Sigmoid colon (tissue), 7 donors: ENCODE results near the gene PI4KB. TPM values are rescaled to one million over a fixed set of nuclear protein-coding genes. Genes with fewer than 3 reads are reported as not detected.

Experiments used
- DNase-seq: peaks from one replicate; pipeline ENCODE4 v3.0.0-alpha.2; 2019
- H3K27ac ChIP-seq, 4 donors: fragments of 200-600 bp; sonication (generic); one replicate each; pipeline ENCODE4 v1.5.1; 2016 to 2019; ENCODE audit warnings: mild to moderate bottlenecking in 1 of 4
- H3K27me3 ChIP-seq, 3 donors: fragments of 200-600 bp; sonication (generic); one replicate each; pipeline ENCODE4 v1.5.1; 2019; ENCODE audit warnings: mild to moderate bottlenecking in 1 of 3
- H3K36me3 ChIP-seq, 4 donors: fragments of 200-600 bp; sonication (generic); one replicate each; pipeline ENCODE4 v1.5.1; 2016 to 2019
- H3K4me1 ChIP-seq, 4 donors: fragments of 200-600 bp; sonication (generic); one replicate each; pipeline ENCODE4 v1.5.1; 2017 to 2019
- H3K4me3 ChIP-seq, 4 donors: fragments of 200-600 bp; sonication (generic); one replicate each; pipeline ENCODE4 v1.5.1; 2017 to 2019; ENCODE audit warnings: mild to moderate bottlenecking in 2 of 4, moderate library complexity in 1 of 4
- H3K9me3 ChIP-seq, 4 donors: fragments of 200-600 bp in 3 of 4; sonication (generic) in 3 of 4; one replicate each; pipeline versions ENCODE4 v1.5.1 to v1.6.1; 2013 to 2019
- CTCF ChIP-seq, 4 experiments: fragments of 450-650 bp in 3 of 4; fragments of 200-600 bp in 1 of 4; IDR thresholded peaks; one replicate each; pipeline ENCODE4 v1.5.1; 2016 to 2019; ENCODE audit warnings: antibody characterized with exemption in 4 of 4, mild to moderate bottlenecking in 3 of 4, moderate library complexity in 2 of 4
- EP300 ChIP-seq, 4 donors: sonication (generic); formaldehyde crosslinking; IDR thresholded peaks; one replicate each; pipeline ENCODE4 v1.6.1; 2017; ENCODE audit warnings: antibody characterized with exemption in 4 of 4
- POLR2A ChIP-seq, 2 donors: fragments of 450-650 bp; IDR thresholded peaks; one replicate each; pipeline ENCODE4 v1.6.1; 2016; ENCODE audit warnings: antibody characterized with exemption in 2 of 2, mild to moderate bottlenecking in 2 of 2, moderate library complexity in 2 of 2
- POLR2AphosphoS5 ChIP-seq, 4 donors: sonication (generic); formaldehyde crosslinking; IDR thresholded peaks; one replicate each; pipeline ENCODE4 v1.6.1; 2017; ENCODE audit warnings: antibody characterized with exemption in 4 of 4
- WGBS, 2 donors: extraction: QIAGEN DNeasy Blood & Tissue Kit; methylation state at CpG; one replicate each; pipeline ENCODE4 v1.1.7; 2013; 5-methylcytosine and 5-hydroxymethylcytosine counted together
- intact Hi-C: fragments of 100-400 bp; cut with DNase I; formaldehyde crosslinking; loops from one replicate; pipeline ENCODE4 v1.15.1; 2023
- polyA plus RNA-seq, 3 donors: library from polyadenylated mRNA; stranded (reverse); fragments of 200-250 nt; gene quantifications; one replicate each; pipeline ENCODE4 v1.2.3, GENCODE V29; 2013
- small RNA-seq, 3 donors: library from RNA; depleted of rRNA; stranded (forward); fragments of <200 nt; gene quantifications; one replicate each; pipeline ENCODE3, GENCODE V24; 2016
- total RNA-seq, 4 donors: library from RNA; depleted of rRNA; stranded (reverse); fragments of >200 nt; gene quantifications; one replicate each; pipeline ENCODE4 v1.1.0, GENCODE V29; 2016
- donor health status: healthy with polysubstance abuse.
- donor health status: Bipolar disorder and iron deficiency.
- donor health status: healthy.

The PI4KB gene
- total and polyA plus RNA-seq, 7 donors: 25.2 to 75.2 (median 57.6) TPM

DNA sequence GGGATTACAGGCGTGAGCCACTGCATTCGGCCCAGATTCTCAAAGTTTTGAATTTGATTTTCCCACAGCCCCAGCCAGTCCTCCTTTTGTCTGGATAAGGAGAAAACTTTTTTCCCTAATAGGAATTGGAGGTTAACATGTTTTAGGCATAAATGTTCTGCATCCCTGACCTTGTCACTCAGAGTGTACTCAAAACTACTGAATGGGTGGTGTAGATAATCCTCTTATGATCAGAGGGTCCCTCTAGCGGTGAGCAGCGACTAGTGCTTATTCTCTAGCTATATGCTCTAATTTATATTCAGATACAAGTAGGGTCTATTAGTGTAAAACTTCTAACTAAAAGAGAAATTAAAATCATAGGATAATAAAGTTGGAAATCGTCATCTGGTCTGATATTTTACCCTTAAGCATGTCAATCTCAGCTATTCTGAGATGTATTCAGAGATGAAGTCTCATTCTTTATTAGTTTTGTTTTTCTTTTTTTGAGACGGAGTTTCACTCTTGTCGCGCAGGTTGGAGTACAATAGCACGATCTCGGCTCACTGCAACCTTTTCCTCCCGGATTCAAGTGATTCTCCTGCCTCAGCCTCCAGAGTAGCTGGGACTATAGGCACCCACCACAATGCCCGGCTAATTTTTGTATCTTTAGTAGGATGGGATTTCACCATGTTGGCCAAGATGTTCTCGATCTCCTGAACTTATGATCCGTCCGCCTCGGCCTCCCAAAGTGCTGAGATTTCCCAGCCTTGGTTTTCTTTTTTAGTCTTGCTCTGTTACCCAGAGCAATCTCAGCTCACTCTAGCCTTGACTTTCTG is 75.4 kb downstream of the PI4KB start:
- TF ChIP-seq EP300 (IDR thresholded peaks at IDR 0.05) (no peak), POLR2A (IDR thresholded peaks at IDR 0.05) (no peak), CTCF (IDR thresholded peaks at IDR 0.05) (peak; percentile 49 to 84 (median 73))
- Histone ChIP-seq H3K9me3 (no peaks in the 10 kb centered on the region), H3K27ac (no peak overlapping the region), H3K4me3 (no peak overlapping the region), H3K4me1 (peaks cover 0 to 20% (median 16%) of the 10 kb centered on the region in 4 donors), H3K27me3 (no peaks in the 10 kb centered on the region), H3K36me3 (peaks cover 5 to 36% (median 27%) of the 10 kb centered on the region in 4 donors)
- DNase-seq: peak; percentile 77
- intact Hi-C loops: no loop called here
- WGBS, 2 donors: 59 to 67% methylated on average over 16 of the region's 16 CpGs

DNA sequence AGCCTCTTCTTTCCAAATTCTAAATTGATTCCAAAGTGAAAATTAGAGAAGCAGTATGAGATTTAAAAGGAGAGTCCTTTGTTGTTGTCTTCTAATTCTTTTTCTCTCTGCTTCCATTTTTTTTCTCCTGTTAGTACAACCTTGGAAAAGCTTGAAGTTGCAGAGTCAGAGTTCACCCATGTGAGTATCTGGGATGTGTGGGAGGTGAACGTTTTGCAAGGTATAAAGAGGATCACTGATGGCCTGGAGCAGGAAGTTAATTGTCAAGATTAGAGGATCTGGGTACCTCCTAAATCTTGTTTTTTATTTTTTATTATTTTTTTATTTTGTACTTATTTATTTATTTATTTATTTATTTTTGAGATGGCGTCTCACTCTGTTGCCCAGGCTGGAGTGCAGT is 80.4 kb downstream of the PI4KB start:
- WGBS, 2 donors: 89 to 93% methylated on average over 2 of the region's 2 CpGs
- Histone ChIP-seq H3K9me3 (no peaks in the 10 kb centered on the region), H3K4me3 (no peak overlapping the region), H3K27me3 (no peaks in the 10 kb centered on the region), H3K4me1 (peaks cover 0 to 2% (median 0%) of the 10 kb centered on the region in 4 donors), H3K36me3 (peaks cover 20 to 86% (median 69%) of the 10 kb centered on the region in 4 donors), H3K27ac (no peak overlapping the region)
- intact Hi-C loops: no loop called here
- no peak for TF ChIP-seq POLR2AphosphoS5 (IDR thresholded peaks at IDR 0.05)
- DNase-seq: no peak

- no peak for DNase-seq
- no peaks in the 10 kb centered on the region for H3K9me3 ChIP-seq
- intact Hi-C loops: no loop called here
- 82 to 90% methylated on average over 5 of the region's 5 CpGs for WGBS, 2 donors
- peaks cover 34 to 100% (median 89%) of the 10 kb centered on the region in 4 donors for H3K36me3 ChIP-seq
- TF ChIP-seq EP300 (IDR thresholded peaks at IDR 0.05) (no peak), POLR2A (IDR thresholded peaks at IDR 0.05) (no peak), POLR2AphosphoS5 (IDR thresholded peaks at IDR 0.05) (no peak)
- H3K4me1 ChIP-seq: peaks cover 0 to 3% (median 0%) of the 10 kb centered on the region in 4 donors
- no peak overlapping the region for H3K4me3 ChIP-seq
- H3K27me3 ChIP-seq: no peaks in the 10 kb centered on the region
- no peak overlapping the region for H3K27ac ChIP-seq
Measured at GRCh38 chr1:151243683-151244216, 83.5 kb downstream of the PI4KB start.

GRCh38 chr1:151242442-151242841 is 84.8 kb downstream of the PI4KB start:
- H3K36me3 ChIP-seq: peaks cover 40 to 100% (median 86%) of the 10 kb centered on the region in 4 donors
- no peaks in the 10 kb centered on the region for H3K9me3 ChIP-seq
- H3K27ac ChIP-seq: peak overlapping the region in 1 of 4 donors; percentile 39
- H3K4me1 ChIP-seq: peaks cover 0 to 7% (median 3%) of the 10 kb centered on the region in 4 donors
- DNase-seq: no peak
- intact Hi-C loops: no loop called here
- TF ChIP-seq EP300 (IDR thresholded peaks at IDR 0.05): no peak
- no peak for TF ChIP-seq POLR2A (IDR thresholded peaks at IDR 0.05)
- TF ChIP-seq POLR2AphosphoS5 (IDR thresholded peaks at IDR 0.05): no peak
- TF ChIP-seq CTCF (IDR thresholded peaks at IDR 0.05): no peak
- 90 to 91% methylated on average over 2 of the region's 2 CpGs for WGBS, 2 donors
- H3K27me3 ChIP-seq: no peaks in the 10 kb centered on the region
- H3K4me3 ChIP-seq: no peak overlapping the region

Small RNAs within 50 kb of the gene (small RNA-seq; reads per million reads assigned to genes)
- 0 to 0.12 (median 0) reads per million in 3 donors for gene RN7SL444P

Other genes starting within 250 kb of the PI4KB start
- 10 to 100 TPM in 2 of 4 donors, 1 to 10 TPM in 2; 5.0 to 20.6 (median 7.8) TPM for gene SEMA6C, start 180.8 kb downstream of the PI4KB start, total RNA-seq
- 1 to 10 TPM in 2 of 3 donors, under 1 TPM in 1; 0.23 to 4.1 (median 1.2) TPM for gene SEMA6C, start 180.8 kb downstream of the PI4KB start, polyA plus RNA-seq
- 1 to 10 TPM; 1.9 to 9.5 (median 7.5) TPM for gene TNFAIP8L2, start 170.8 kb downstream of the PI4KB start, total RNA-seq
- gene TNFAIP8L2, start 170.8 kb downstream of the PI4KB start, polyA plus RNA-seq: 10 to 100 TPM; 11.4 to 12.7 (median 12.6) TPM
- gene LYSMD1, start 161.5 kb downstream of the PI4KB start, total RNA-seq: 10 to 100 TPM; 15.5 to 22.7 (median 19.0) TPM
- 1 to 10 TPM; 4.2 to 7.9 (median 7.8) TPM for gene LYSMD1, start 161.5 kb downstream of the PI4KB start, polyA plus RNA-seq
- gene SCNM1, start 161.3 kb downstream of the PI4KB start, total RNA-seq: 10 to 100 TPM; 17.5 to 24.2 (median 19.8) TPM
- gene SCNM1, start 161.3 kb downstream of the PI4KB start, polyA plus RNA-seq: 10 to 100 TPM; 35.4 to 42.4 (median 35.6) TPM
- 1 to 10 TPM in 1 of 4 donors, not detected in 3; 1.1 TPM for gene TMOD4, start 151.4 kb downstream of the PI4KB start, total RNA-seq
- 1 to 10 TPM in 1 of 3 donors, under 1 TPM in 1, not detected in 1; 0.07 to 2.1 TPM for gene TMOD4, start 151.4 kb downstream of the PI4KB start, polyA plus RNA-seq
- gene VPS72, start 137.2 kb downstream of the PI4KB start, total RNA-seq: 10 to 100 TPM; 34.6 to 49.7 (median 44.8) TPM
- 10 to 100 TPM; 24.0 to 36.2 (median 32.4) TPM for gene VPS72, start 137.2 kb downstream of the PI4KB start, polyA plus RNA-seq
- gene PIP5K1A, start 128.9 kb downstream of the PI4KB start, total RNA-seq: 10 to 100 TPM; 33.2 to 51.5 (median 37.8) TPM
- 10 to 100 TPM in 2 of 3 donors, 1 to 10 TPM in 1; 9.6 to 23.7 (median 19.0) TPM for gene PIP5K1A, start 128.9 kb downstream of the PI4KB start, polyA plus RNA-seq
- 100 to 1,000 TPM; 138 to 194 (median 173) TPM for gene PSMD4, start 72.7 kb downstream of the PI4KB start, total RNA-seq
- gene PSMD4, start 72.7 kb downstream of the PI4KB start, polyA plus RNA-seq: 100 to 1,000 TPM; 111 to 176 (median 111) TPM
- 10 to 100 TPM; 17.6 to 24.2 (median 18.3) TPM for gene ZNF687, start 45.1 kb downstream of the PI4KB start, total RNA-seq
- 10 to 100 TPM in 2 of 3 donors, 1 to 10 TPM in 1; 6.6 to 16.6 (median 10.4) TPM for gene ZNF687, start 45.1 kb downstream of the PI4KB start, polyA plus RNA-seq
- 10 to 100 TPM; 39.6 to 67.9 (median 56.1) TPM for gene RFX5, start 19.8 kb upstream of the PI4KB start, total RNA-seq
- gene RFX5, start 19.8 kb upstream of the PI4KB start, polyA plus RNA-seq: 10 to 100 TPM; 12.0 to 46.6 (median 20.6) TPM
- gene SELENBP1, start 45.3 kb upstream of the PI4KB start, total RNA-seq: 100 to 1,000 TPM in 3 of 4 donors, 10 to 100 TPM in 1; 95.8 to 142 (median 127) TPM
- gene SELENBP1, start 45.3 kb upstream of the PI4KB start, polyA plus RNA-seq: 1,000 to 10,000 TPM in 1 of 3 donors, 100 to 1,000 TPM in 2; 787 to 1,051 (median 895) TPM
- gene PSMB4, start 72.2 kb upstream of the PI4KB start, total RNA-seq: 100 to 1,000 TPM; 237 to 277 (median 249) TPM
- gene PSMB4, start 72.2 kb upstream of the PI4KB start, polyA plus RNA-seq: 100 to 1,000 TPM; 321 to 362 (median 338) TPM
- 10 to 100 TPM; 40.6 to 75.3 (median 46.4) TPM for gene POGZ, start 132.1 kb upstream of the PI4KB start, total RNA-seq
- gene POGZ, start 132.1 kb upstream of the PI4KB start, polyA plus RNA-seq: 10 to 100 TPM in 1 of 3 donors, 1 to 10 TPM in 2; 7.2 to 24.6 (median 9.0) TPM
- 1 to 10 TPM in 1 of 4 donors, under 1 TPM in 3; 0.33 to 1.8 (median 0.62) TPM for gene CGN, start 184.0 kb upstream of the PI4KB start, total RNA-seq
- 100 to 1,000 TPM in 2 of 3 donors, 10 to 100 TPM in 1; 91.9 to 132 (median 115) TPM for gene CGN, start 184.0 kb upstream of the PI4KB start, polyA plus RNA-seq
- 10 to 100 TPM in 3 of 4 donors, 1 to 10 TPM in 1; 8.0 to 13.4 (median 11.5) TPM for gene TUFT1, start 212.9 kb upstream of the PI4KB start, total RNA-seq
- 10 to 100 TPM; 12.1 to 18.0 (median 16.8) TPM for gene TUFT1, start 212.9 kb upstream of the PI4KB start, polyA plus RNA-seq